ENCODE results near the gene CLEC16A. TPM values are rescaled to one million over a fixed set of nuclear protein-coding genes. Genes with fewer than 3 reads are reported as not detected.

Gene CLEC16A
- polyA plus RNA-seq, 3 donors, result 3.4 to 12.0 (median 5.8) TPM

DNA sequence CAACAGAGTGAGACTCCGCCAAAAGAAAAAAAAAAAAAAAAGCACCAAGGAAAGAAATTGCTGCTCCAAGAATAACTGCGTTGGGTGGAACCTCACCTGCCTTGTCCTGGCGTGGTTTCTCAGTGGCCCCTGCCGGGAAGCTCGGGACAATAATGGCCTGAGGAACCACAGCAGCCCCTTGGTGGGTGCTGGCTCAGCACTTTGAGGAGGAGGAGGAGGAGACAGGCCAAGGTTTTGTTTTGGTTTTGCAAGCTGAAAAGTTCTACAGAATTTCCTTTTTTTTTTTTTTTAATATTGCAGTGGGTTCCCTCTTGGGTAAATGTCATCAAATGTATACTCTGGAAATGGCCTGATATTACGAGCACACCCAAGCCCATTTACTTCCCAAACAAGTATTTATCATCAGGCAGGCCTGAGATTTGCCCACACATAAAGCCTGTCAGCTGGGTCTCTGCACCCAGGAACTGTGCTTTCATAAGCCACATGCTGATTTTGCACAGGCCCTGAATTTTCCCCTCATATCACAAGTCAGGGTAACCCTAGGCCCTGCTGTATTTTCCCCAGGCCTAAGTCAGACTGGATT is 233.3 kb downstream of the CLEC16A start:
- H3K36me3 Mint-ChIP-seq, result peaks cover 42 to 52% of the 10 kb centered on the region in 2 donors
- DNase-seq, result no peak
- H3K4me3 Mint-ChIP-seq, result no peak overlapping the region
- no peak overlapping the region for H3K27ac Mint-ChIP-seq
- Histone ChIP-seq H3K4me1 (ENCODE audit: control insufficient read depth in 1 of 2, insufficient read depth in 2 of 2, low read length in 2 of 2) (peaks cover 36% of the 10 kb centered on the region in 2 donors), H4K20me1 (ENCODE audit: insufficient read depth, low read length) (no peaks in the 10 kb centered on the region), H3K4me2 (replicated peaks; ENCODE audit: extremely low read depth, low read length, poor library complexity, severe bottlenecking) (no peak overlapping the region), H3K9ac (ENCODE audit: insufficient read depth, low read length, poor library complexity, severe bottlenecking) (no peak overlapping the region), H3K27me3 (ENCODE audit: control insufficient read depth in 2 of 2, insufficient read depth in 2 of 2, low read length in 2 of 2) (no peaks in the 10 kb centered on the region), H3K79me2 (ENCODE audit: insufficient read depth, low read length) (no peaks in the 10 kb centered on the region), H3K9me3 (replicated peaks in 1 of 2; ENCODE audit: control insufficient read depth in 1 of 2, insufficient read depth in 1 of 2, low read length in 2 of 2) (no peaks in the 10 kb centered on the region), H3K36me3 (replicated peaks in 1 of 2; ENCODE audit: control insufficient read depth in 1 of 2, insufficient read depth in 2 of 2, low read length in 2 of 2) (peaks cover 11 to 35% of the 10 kb centered on the region in 2 donors), H2AFZ (ENCODE audit: insufficient read depth, low read depth, low read length, poor library complexity, severe bottlenecking) (no peak overlapping the region), H3K27ac (ENCODE audit: low read depth in 1 of 2, low read length in 2 of 2) (no peak overlapping the region), H3K4me3 (replicated peaks in 1 of 3; ENCODE audit: low read depth in 2 of 3, low read length in 3 of 3) (no peak overlapping the region)
- 94% methylated on average over 5 of the region's 6 CpGs for WGBS (ENCODE audit: insufficient coverage)
- peaks cover 39% of the 10 kb centered on the region for H3K4me1 Mint-ChIP-seq
- H3K9me3 Mint-ChIP-seq, result peaks cover 0 to 3% (median 0%) of the 10 kb centered on the region in 7 donors
- H3K27me3 Mint-ChIP-seq (ENCODE audit: low read depth in 3 of 3), result peaks cover 0 to 3% (median 0%) of the 10 kb centered on the region in 3 donors
- intact Hi-C loops (cut with micrococcal nuclease), result no loop called here
- TF ChIP-seq CTCF (IDR thresholded peaks at IDR 0.05), result no peak

DNA sequence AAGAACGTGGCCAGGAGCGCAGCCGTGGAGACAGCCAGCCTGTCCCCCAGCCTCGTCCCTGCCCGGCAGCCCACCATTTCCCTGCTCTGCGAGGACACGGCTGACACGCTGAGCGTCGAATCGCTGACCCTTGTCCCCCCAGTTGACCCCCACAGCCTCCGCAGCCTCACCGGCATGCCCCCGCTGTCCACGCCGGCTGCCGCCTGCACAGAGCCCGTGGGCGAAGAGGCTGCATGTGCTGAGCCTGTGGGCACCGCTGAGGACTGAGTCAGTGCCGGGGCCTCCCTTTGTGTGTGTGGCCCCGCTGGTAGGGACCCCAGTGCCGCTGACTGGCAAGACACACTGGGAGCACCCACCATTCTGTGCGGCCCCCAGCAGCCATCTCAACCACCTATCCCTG is 234.1 kb downstream of the CLEC16A start:
- TF ChIP-seq CTCF (IDR thresholded peaks at IDR 0.05), result no peak
- Histone ChIP-seq H3K36me3 (replicated peaks in 1 of 2; ENCODE audit: control insufficient read depth in 1 of 2, insufficient read depth in 2 of 2, low read length in 2 of 2) (peaks cover 11 to 29% of the 10 kb centered on the region in 2 donors), H3K27me3 (ENCODE audit: control insufficient read depth in 2 of 2, insufficient read depth in 2 of 2, low read length in 2 of 2) (no peaks in the 10 kb centered on the region), H3K9me3 (replicated peaks in 1 of 2; ENCODE audit: control insufficient read depth in 1 of 2, insufficient read depth in 1 of 2, low read length in 2 of 2) (no peaks in the 10 kb centered on the region), H3K4me3 (replicated peaks in 1 of 3; ENCODE audit: low read depth in 2 of 3, low read length in 3 of 3) (no peak overlapping the region), H3K4me1 (ENCODE audit: control insufficient read depth in 1 of 2, insufficient read depth in 2 of 2, low read length in 2 of 2) (peaks cover 42 to 44% of the 10 kb centered on the region in 2 donors), H3K79me2 (ENCODE audit: insufficient read depth, low read length) (no peaks in the 10 kb centered on the region), H2AFZ (ENCODE audit: insufficient read depth, low read depth, low read length, poor library complexity, severe bottlenecking) (no peak overlapping the region), H3K27ac (ENCODE audit: low read depth in 1 of 2, low read length in 2 of 2) (no peak overlapping the region), H3K4me2 (replicated peaks; ENCODE audit: extremely low read depth, low read length, poor library complexity, severe bottlenecking) (no peak overlapping the region), H4K20me1 (ENCODE audit: insufficient read depth, low read length) (no peaks in the 10 kb centered on the region), H3K9ac (ENCODE audit: insufficient read depth, low read length, poor library complexity, severe bottlenecking) (no peak overlapping the region)
- no peak for DNase-seq
- H3K9me3 Mint-ChIP-seq, result peaks cover 0 to 3% (median 0%) of the 10 kb centered on the region in 7 donors
- peaks cover 45% of the 10 kb centered on the region for H3K4me1 Mint-ChIP-seq
- WGBS (ENCODE audit: insufficient coverage), result 99% methylated on average over 23 of the region's 24 CpGs
- intact Hi-C loops (cut with micrococcal nuclease), result no loop called here
- H3K27me3 Mint-ChIP-seq (ENCODE audit: low read depth in 3 of 3), result peaks cover 0 to 3% (median 0%) of the 10 kb centered on the region in 3 donors
- peak overlapping the region in 1 of 7 donors; percentile 68 for H3K27ac Mint-ChIP-seq
- H3K4me3 Mint-ChIP-seq, result no peak overlapping the region
- peaks cover 36 to 45% of the 10 kb centered on the region in 2 donors for H3K36me3 Mint-ChIP-seq

All from CD14-positive monocyte (primary cell).